SU-DHL-6 (cell line): ENCODE results near the gene MDC1.

Source experiments
- H2AFZ ChIP-seq: fragments of 200-600 bp; sonication (generic); 2 replicates; pipeline ENCODE4 v1.6.1; 2014; ENCODE audit warnings: low read depth, mild to moderate bottlenecking, moderate library complexity, mixed read lengths, antibody characterized with exemption, low read length; ENCODE audit not compliant: severe bottlenecking
- H3F3A ChIP-seq: fragments of 200-600 bp; shearing (Covaris generic); 2 replicates; pipeline ENCODE4 v1.6.0; 2016; ENCODE audit warnings: antibody characterized with exemption, mild to moderate bottlenecking; ENCODE audit not compliant: insufficient read depth
- H3K27ac ChIP-seq: fragments of 200-600 bp; sonication (generic); 2 replicates; pipeline ENCODE4 v1.5.1; 2016; ENCODE audit warnings: low read depth, mild to moderate bottlenecking, low read length, moderate library complexity, mixed read lengths
- H3K27me3 ChIP-seq: fragments of 200-600 bp; sonication (generic), shearing (Covaris generic); 2 replicates; pipeline ENCODE4 v1.6.0; 2014; ENCODE audit warnings: mild to moderate bottlenecking, low read length
- H3K36me3 ChIP-seq: fragments of 200-600 bp; sonication (generic); 2 replicates; pipeline ENCODE4 v1.6.1; 2014; ENCODE audit warnings: mild to moderate bottlenecking, low read length, mixed read lengths
- H3K4me2 ChIP-seq: fragments of 300-600, 200-600 bp; shearing (Covaris generic), sonication (generic); 2 replicates; pipeline ENCODE4 v1.6.0; 2014; ENCODE audit warnings: low read length, low read depth, mild to moderate bottlenecking; ENCODE audit not compliant: poor library complexity, severe bottlenecking
- H3K4me3 ChIP-seq: fragments of 200-600 bp; sonication (generic); 2 replicates; pipeline ENCODE4 v1.5.1; 2014; ENCODE audit warnings: antibody characterized with exemption, low read length, mild to moderate bottlenecking, mixed read lengths; ENCODE audit not compliant: insufficient read depth, poor library complexity, severe bottlenecking
- H3K79me2 ChIP-seq: fragments of 200-600 bp; sonication (generic); 2 replicates; pipeline ENCODE4 v1.6.1; 2014; ENCODE audit warnings: mild to moderate bottlenecking, low read length, moderate library complexity; ENCODE audit not compliant: insufficient read depth
- H3K9ac ChIP-seq: fragments of 200-600 bp; sonication (generic); 2 replicates; pipeline ENCODE4 v1.7.0; 2014; ENCODE audit warnings: mild to moderate bottlenecking, low read length
- H3K9me2 ChIP-seq: fragments of 200-600 bp; sonication (generic); replicated peaks from 2 replicates; pipeline ENCODE4 v1.6.1; 2014; ENCODE audit warnings: low read length; ENCODE audit not compliant: insufficient read depth
- H3K9me3 ChIP-seq: fragments of 200-600 bp; sonication (generic); 2 replicates; pipeline ENCODE4 v1.6.1; 2014; ENCODE audit warnings: low read length, mixed read lengths; ENCODE audit not compliant: insufficient read depth
- H4K20me1 ChIP-seq: fragments of 200-600 bp; sonication (generic); 2 replicates; pipeline ENCODE4 v1.6.1; 2014; ENCODE audit warnings: low read depth, mild to moderate bottlenecking, antibody characterized with exemption, low read length, moderate library complexity, mixed read lengths
- EZH2phosphoT487 ChIP-seq: fragments of 200-600 bp; sonication (generic), shearing (Covaris generic); conservative IDR thresholded peaks from 2 replicates; pipeline ENCODE4 v1.6.1; 2018; ENCODE audit warnings: mild to moderate bottlenecking, antibody characterized with exemption, low read length, moderate library complexity, mixed read lengths
- TF ChIP-seq, protein P1 (sequence below): fragments of 200-600 bp; sonication (generic); IDR thresholded peaks from one replicate; pipeline ENCODE4 v1.5.1; 2017; ENCODE audit warnings: antibody characterized with exemption, mild to moderate bottlenecking, low read length, moderate library complexity; ENCODE audit not compliant: insufficient read depth, poor library complexity, severe bottlenecking

Gene MDC1

DNA sequence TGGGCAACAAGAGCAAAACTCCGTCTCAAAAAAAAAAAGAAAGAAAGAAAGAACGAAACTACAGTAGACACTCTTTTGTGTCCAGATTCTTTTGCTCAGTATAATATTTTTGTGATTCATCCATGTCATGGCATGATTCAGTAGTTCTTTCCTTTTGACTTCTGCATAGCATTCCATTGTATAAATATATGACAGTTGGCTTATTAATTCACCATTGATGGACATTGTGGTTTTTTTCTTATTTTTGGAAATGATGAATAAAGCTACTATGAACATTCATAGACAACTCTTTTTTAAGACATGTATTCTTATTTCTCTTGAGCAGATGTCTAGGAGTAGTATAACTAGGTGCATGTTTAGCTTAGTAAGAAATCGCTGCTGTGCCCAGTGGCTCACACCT, 37.5 kb upstream of the MDC1 start:
- H3F3A ChIP-seq, result no peaks in the 10 kb centered on the region
- TF ChIP-seq, protein P1, sequence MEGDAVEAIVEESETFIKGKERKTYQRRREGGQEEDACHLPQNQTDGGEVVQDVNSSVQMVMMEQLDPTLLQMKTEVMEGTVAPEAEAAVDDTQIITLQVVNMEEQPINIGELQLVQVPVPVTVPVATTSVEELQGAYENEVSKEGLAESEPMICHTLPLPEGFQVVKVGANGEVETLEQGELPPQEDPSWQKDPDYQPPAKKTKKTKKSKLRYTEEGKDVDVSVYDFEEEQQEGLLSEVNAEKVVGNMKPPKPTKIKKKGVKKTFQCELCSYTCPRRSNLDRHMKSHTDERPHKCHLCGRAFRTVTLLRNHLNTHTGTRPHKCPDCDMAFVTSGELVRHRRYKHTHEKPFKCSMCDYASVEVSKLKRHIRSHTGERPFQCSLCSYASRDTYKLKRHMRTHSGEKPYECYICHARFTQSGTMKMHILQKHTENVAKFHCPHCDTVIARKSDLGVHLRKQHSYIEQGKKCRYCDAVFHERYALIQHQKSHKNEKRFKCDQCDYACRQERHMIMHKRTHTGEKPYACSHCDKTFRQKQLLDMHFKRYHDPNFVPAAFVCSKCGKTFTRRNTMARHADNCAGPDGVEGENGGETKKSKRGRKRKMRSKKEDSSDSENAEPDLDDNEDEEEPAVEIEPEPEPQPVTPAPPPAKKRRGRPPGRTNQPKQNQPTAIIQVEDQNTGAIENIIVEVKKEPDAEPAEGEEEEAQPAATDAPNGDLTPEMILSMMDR, result no peak
- TF ChIP-seq EZH2phosphoT487, result no peak

DNA sequence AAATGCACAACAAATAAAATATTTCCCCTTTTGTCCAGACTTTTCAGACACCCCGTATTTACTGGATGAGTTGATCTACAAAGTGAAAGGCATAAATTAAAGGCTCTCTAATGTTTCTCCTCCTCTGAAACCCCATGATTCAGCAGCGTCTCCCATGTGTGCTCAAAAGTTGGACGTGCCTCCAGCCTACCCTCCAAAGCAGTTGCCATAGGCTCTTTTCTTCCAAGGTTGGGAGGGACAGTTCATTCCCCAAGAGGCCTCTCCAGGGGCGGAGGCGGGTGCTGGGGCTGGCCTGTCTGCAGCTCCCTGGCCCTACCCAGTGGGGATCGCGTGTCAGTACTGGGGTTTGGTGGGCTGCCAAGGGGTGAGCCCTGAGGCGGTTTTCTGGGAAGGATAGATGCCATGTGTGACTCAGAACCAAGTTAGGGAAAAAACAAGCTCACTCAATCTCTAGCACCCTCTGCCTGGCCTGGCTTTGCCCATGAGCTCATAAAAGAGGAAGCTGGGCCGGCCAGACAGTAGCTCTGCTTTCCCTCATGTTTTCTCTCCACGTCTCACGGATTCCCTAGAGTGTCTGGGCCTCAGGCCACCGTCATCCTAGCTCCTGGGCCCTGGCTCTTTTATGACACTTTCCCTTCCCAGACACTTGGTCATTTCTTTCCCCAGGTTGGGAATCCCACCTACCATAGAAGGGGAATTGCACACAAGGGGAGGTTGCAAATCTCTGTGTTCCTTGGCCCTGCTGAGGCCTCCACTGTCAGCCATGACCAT, 35.3 kb upstream of the MDC1 start:
- TF ChIP-seq EZH2phosphoT487, result no peak
- TF ChIP-seq, protein P1, result no peak
- Histone ChIP-seq H3K9ac (no peak overlapping the region), H3K9me3 (no peaks in the 10 kb centered on the region), H2AFZ (no peak overlapping the region), H4K20me1 (no peaks in the 10 kb centered on the region), H3K27me3 (no peaks in the 10 kb centered on the region), H3K27ac (no peak overlapping the region), H3F3A (no peaks in the 10 kb centered on the region), H3K4me3 (no peak overlapping the region), H3K36me3 (no peaks in the 10 kb centered on the region), H3K9me2 (no peaks in the 10 kb centered on the region), H3K79me2 (no peaks in the 10 kb centered on the region), H3K4me2 (no peak overlapping the region)

More for the DNA sequence above, 37.5 kb upstream of the MDC1 start:
- no peak overlapping the region for H3K4me3 ChIP-seq
- H3K9me3 ChIP-seq, result no peaks in the 10 kb centered on the region
- no peaks in the 10 kb centered on the region for H4K20me1 ChIP-seq
- H3K9me2 ChIP-seq, result no peaks in the 10 kb centered on the region
- no peak overlapping the region for H3K4me2 ChIP-seq
- H3K27ac ChIP-seq, result no peak overlapping the region
- H3K36me3 ChIP-seq, result no peaks in the 10 kb centered on the region
- no peak overlapping the region for H2AFZ ChIP-seq
- no peaks in the 10 kb centered on the region for H3K79me2 ChIP-seq
- H3K27me3 ChIP-seq, result no peaks in the 10 kb centered on the region
- no peak overlapping the region for H3K9ac ChIP-seq

- Histone ChIP-seq H3K4me3 (no peak overlapping the region), H3K27me3 (no peaks in the 10 kb centered on the region), H3K9me2 (no peaks in the 10 kb centered on the region), H4K20me1 (no peaks in the 10 kb centered on the region), H2AFZ (no peak overlapping the region), H3K9me3 (no peaks in the 10 kb centered on the region), H3K4me2 (no peak overlapping the region), H3K9ac (no peak overlapping the region), H3K79me2 (no peaks in the 10 kb centered on the region), H3F3A (no peaks in the 10 kb centered on the region), H3K27ac (no peak overlapping the region), H3K36me3 (no peaks in the 10 kb centered on the region)
- no peak for TF ChIP-seq EZH2phosphoT487
- TF ChIP-seq, protein P1, result no peak
These were observed 33.2 kb upstream of the MDC1 start for GRCh38 chr6:30750379-30750668.
